Type B pancreatic cell (in vitro differentiated cells): ENCODE data around the gene RUNX2. TPM values are rescaled to one million over a fixed set of nuclear protein-coding genes. Genes with fewer than 3 reads are reported as not detected.

Experiments
- DNase-seq: peaks from one replicate; pipeline ENCODE4 v3.0.0; 2021; ENCODE audit warnings: mixed read lengths; ENCODE audit not compliant: unreplicated experiment; ENCODE audit errors: extremely low spot score
- H3K27ac Mint-ChIP-seq: 2 replicates; pipeline ENCODE4 v1.8.0; 2021; ENCODE audit warnings: mild to moderate bottlenecking, mixed read lengths
- H3K27me3 Mint-ChIP-seq: 2 replicates; pipeline ENCODE4 v1.8.0; 2021; ENCODE audit warnings: mixed read lengths
- H3K36me3 Mint-ChIP-seq: 2 replicates; pipeline ENCODE4 v1.8.0; 2021; ENCODE audit warnings: mixed read lengths
- H3K4me1 Mint-ChIP-seq: one replicate; pipeline ENCODE4 v1.8.0; 2021; ENCODE audit warnings: mixed read lengths; ENCODE audit not compliant: unreplicated experiment
- H3K4me3 Mint-ChIP-seq: 2 replicates; pipeline ENCODE4 v1.8.0; 2021; ENCODE audit warnings: mild to moderate bottlenecking, mixed read lengths
- H3K9me3 Mint-ChIP-seq: 2 replicates; pipeline ENCODE4 v1.8.0; 2021; ENCODE audit warnings: mixed read lengths
- CTCF ChIP-seq: fragments of 200-600 bp; sonication (generic); conservative IDR thresholded peaks from 2 replicates; pipeline ENCODE4 v1.5.0; 2021; ENCODE audit warnings: antibody characterized with exemption, mild to moderate bottlenecking
- total RNA-seq: library from RNA; stranded (reverse); gene quantifications from 2 replicates; pipeline ENCODE4 v1.2.1, GENCODE V29; 2021; ENCODE audit warnings: low replicate concordance

Gene RUNX2
- total RNA-seq, 1 donor from 2014 or later, result 6.0 TPM

- no peak for DNase-seq
Measured at GRCh38 chr6:45415315-45415714, 87.2 kb downstream of the RUNX2 start.

GRCh38 chr6:45415788-45416518 is 87.8 kb downstream of the RUNX2 start:
- H3K4me1 Mint-ChIP-seq, result peaks cover 25% of the 10 kb centered on the region
- no peak for TF ChIP-seq CTCF
- H3K27ac Mint-ChIP-seq, result no peak overlapping the region
- no peak overlapping the region for H3K4me3 Mint-ChIP-seq
- no peaks in the 10 kb centered on the region for H3K9me3 Mint-ChIP-seq
- H3K36me3 Mint-ChIP-seq, result no peaks in the 10 kb centered on the region
- peaks cover 56% of the 10 kb centered on the region for H3K27me3 Mint-ChIP-seq
- DNase-seq, result no peak

More at GRCh38 chr6:45415315-45415714, 87.2 kb downstream of the RUNX2 start:
- no peak overlapping the region for H3K27ac Mint-ChIP-seq
- no peak for TF ChIP-seq CTCF
- peaks cover 19% of the 10 kb centered on the region for H3K4me1 Mint-ChIP-seq
- H3K9me3 Mint-ChIP-seq, result no peaks in the 10 kb centered on the region
- H3K36me3 Mint-ChIP-seq, result no peaks in the 10 kb centered on the region
- H3K27me3 Mint-ChIP-seq, result peaks cover 52% of the 10 kb centered on the region
- H3K4me3 Mint-ChIP-seq, result no peak overlapping the region

- TF ChIP-seq CTCF, result no peak
- H3K36me3 Mint-ChIP-seq, result no peaks in the 10 kb centered on the region
- DNase-seq, result no peak
- peaks cover 63% of the 10 kb centered on the region for H3K27me3 Mint-ChIP-seq
- no peak overlapping the region for H3K27ac Mint-ChIP-seq
- H3K4me1 Mint-ChIP-seq, result peaks cover 30% of the 10 kb centered on the region
- H3K9me3 Mint-ChIP-seq, result no peaks in the 10 kb centered on the region
- no peak overlapping the region for H3K4me3 Mint-ChIP-seq
Measured at GRCh38 chr6:45416700-45417099, 88.6 kb downstream of the RUNX2 start.

- Mint-ChIP-seq H3K4me3 (no peak overlapping the region), H3K4me1 (peaks cover 30% of the 10 kb centered on the region), H3K36me3 (no peaks in the 10 kb centered on the region), H3K27me3 (peaks cover 68% of the 10 kb centered on the region), H3K27ac (no peak overlapping the region), H3K9me3 (no peaks in the 10 kb centered on the region)
- DNase-seq, result no peak
- TF ChIP-seq CTCF, result no peak
Measured at GRCh38 chr6:45417436-45417835, 89.3 kb downstream of the RUNX2 start.

- H3K27ac Mint-ChIP-seq, result peak overlapping the region; percentile 51
Measured at GRCh38 chr6:45419571-45420082, 91.5 kb downstream of the RUNX2 start.

More at GRCh38 chr6:45419571-45420082, 91.5 kb downstream of the RUNX2 start:
- TF ChIP-seq CTCF, result peak; percentile 47
- no peaks in the 10 kb centered on the region for H3K9me3 Mint-ChIP-seq
- DNase-seq, result peak; percentile 73
- H3K4me3 Mint-ChIP-seq, result peak overlapping the region; percentile 96
- peaks cover 84% of the 10 kb centered on the region for H3K27me3 Mint-ChIP-seq
- peaks cover 30% of the 10 kb centered on the region for H3K4me1 Mint-ChIP-seq
- no peaks in the 10 kb centered on the region for H3K36me3 Mint-ChIP-seq
